T1000 (cell line): ENCODE data around the gene TIGD1.
A peak's percentile ranks its signal among the peaks of the same experiment; 100 is the strongest.

Experiments
- DNase-seq: peaks from one replicate; lab custom pipeline; 2025; ENCODE audit warnings: mixed read lengths; lab: John Stamatoyannopoulos, UW

TIGD1 gene

GRCh38 chr2:232550354-232551249 lies at the start of gene TIGD1, which contains the start of gene EIF4E2:
TSS of gene TIGD1 (minus strand) at chr2:232550557. CDS start at chr2:232549882, 675 bp downstream.
TSS of gene EIF4E2 (plus strand) at chr2:232550689. CDS start at chr2:232550725, 36 bp downstream.
- peak; percentile 89 for DNase-seq

DNA sequence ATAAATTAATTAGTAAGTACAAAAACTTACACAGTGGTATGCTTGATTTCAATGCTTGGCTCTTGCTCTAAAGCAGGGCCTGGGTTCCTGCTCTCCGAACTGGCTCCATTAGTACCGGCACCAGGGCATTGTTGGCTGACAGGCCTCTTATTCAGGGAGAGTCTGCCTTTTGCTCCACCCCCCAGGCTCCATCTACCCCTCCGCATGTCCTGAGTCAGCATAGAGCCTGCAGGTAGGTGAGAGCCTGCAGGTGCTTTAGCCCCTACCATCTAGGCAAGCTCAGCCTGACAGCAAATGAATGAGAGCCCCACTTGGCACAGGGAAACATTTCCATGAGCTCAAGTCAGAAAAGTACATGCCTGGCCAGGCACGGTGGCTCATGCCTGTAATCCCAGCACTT lies 47.9 kb upstream of the TIGD1 start:
- DNase-seq, result no peak

- DNase-seq, result no peak
Measured at GRCh38 chr2:232597362-232598079, 47.2 kb upstream of the TIGD1 start.

DNA sequence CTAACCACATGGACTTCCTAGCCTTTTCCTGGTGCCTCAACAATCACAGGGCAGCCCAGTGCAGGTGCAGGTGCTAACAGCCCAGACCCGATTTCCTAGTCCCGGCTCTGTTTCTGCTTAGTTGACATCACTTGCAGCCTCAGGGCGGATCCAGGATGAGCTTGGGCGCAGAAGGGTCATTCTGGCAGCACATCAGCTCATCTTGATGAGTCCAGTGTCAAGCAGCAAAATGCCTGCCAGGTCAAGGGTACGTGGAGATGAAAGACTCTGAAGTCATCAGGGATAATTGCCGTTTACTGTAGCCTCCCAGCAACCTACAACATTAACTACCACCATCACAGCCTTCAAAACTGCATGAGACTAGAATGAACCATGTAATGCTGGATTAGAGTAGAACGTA lies 43.6 kb upstream of the TIGD1 start:
- DNase-seq, result no peak

- DNase-seq, result peak; percentile 44
Measured at GRCh38 chr2:232592772-232593395, 42.5 kb upstream of the TIGD1 start.

- DNase-seq, result peak; percentile 42
Measured at GRCh38 chr2:232588680-232589585, 38.6 kb upstream of the TIGD1 start.

- DNase-seq, result no peak
Measured at GRCh38 chr2:232588031-232588430, 37.7 kb upstream of the TIGD1 start.

GRCh38 chr2:232587512-232587911 lies 37.2 kb upstream of the TIGD1 start:
- no peak for DNase-seq

DNA sequence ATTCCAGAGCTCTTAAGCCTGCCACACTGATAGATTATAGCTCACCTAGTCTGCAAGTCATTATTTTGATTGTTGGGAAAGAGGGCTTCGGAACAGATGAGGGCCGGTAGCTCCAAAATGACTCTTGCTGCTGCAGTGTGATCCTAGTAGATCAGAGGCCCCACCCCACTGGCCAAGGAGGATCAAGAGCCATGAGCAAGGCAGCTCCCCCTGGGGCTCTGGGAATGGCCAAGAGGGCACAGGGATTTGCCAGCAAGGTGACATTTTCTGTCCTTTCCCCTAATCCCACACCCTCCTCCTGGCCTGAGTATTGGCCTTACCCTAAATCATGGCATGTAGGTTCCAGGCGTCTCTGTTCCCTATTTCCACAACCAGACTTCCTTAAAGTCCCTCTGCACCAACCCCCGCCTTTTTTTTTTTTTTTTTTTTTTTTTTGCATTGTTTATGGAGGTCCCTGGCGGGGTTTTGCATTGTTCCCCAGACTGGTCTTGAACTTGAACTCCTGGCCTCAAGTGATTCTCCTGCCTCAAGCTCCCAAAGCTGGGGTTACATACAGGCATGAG lies 36.7 kb upstream of the TIGD1 start:
- no peak for DNase-seq

GRCh38 chr2:232584238-232584637 lies 33.9 kb upstream of the TIGD1 start:
- DNase-seq, result no peak

- no peak for DNase-seq
Measured at GRCh38 chr2:232581725-232582124, 31.4 kb upstream of the TIGD1 start.

- DNase-seq, result no peak
Measured at GRCh38 chr2:232580648-232580981, 30.3 kb upstream of the TIGD1 start.

DNA sequence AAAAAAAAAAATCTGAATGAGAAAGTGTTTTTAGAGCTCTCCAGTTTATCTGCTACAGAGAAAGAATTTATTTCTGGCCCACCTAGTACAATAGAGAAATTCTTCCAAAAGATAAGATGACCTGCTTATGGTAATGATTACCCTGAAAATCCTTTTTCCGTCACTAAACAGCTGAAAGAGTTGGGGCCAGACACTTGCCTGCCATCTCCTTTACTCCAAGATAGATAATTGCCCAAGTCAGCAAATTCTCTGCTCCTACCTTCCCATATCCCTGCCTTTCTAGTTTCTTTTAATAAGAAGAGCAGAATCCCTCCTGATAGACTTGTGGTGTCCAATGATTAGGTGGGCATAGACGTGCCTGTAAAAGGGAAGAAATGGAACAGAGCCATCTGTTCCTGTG lies 28.3 kb upstream of the TIGD1 start:
- DNase-seq, result no peak

DNA sequence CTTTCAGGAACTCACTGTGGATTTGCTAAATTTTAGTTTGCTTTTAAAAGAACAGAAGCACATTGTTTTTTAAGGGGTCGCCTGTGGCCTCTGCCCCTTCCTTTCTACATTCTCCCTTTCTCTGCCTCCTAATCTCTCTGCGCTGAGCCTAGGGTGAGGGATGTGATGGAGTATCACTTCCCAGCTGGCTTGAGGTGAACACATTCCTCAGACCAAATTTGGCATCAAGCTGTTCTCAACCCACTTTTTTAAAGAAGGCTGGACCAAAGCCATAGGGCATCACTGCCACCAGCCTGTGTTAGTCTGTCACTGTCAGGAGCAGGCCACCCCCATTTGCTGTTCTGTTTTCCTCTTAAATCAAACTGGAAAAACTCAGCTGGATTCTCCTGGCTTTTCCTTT lies 27.5 kb upstream of the TIGD1 start:
- no peak for DNase-seq

- DNase-seq, result no peak
Measured at GRCh38 chr2:232576995-232577394, 26.6 kb upstream of the TIGD1 start.

DNA sequence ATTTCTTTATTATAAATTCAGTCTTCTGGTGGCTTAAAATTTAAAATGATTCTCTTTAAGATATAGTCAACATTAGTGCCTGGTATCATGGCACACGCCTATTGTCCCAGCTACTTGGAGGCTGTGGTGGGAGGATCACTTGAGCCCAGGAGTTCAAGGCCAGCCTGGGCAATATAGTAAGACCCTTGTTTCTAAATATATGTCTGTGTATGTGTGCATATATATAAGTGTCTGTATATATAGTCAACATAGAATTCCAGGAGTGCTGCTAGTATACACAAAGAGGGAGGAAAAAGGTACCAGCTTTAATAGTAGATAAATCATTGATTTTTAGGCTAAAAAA lies 25.0 kb upstream of the TIGD1 start:
- no peak for DNase-seq

GRCh38 chr2:232574674-232575403 lies 24.5 kb upstream of the TIGD1 start:
- no peak for DNase-seq

DNA sequence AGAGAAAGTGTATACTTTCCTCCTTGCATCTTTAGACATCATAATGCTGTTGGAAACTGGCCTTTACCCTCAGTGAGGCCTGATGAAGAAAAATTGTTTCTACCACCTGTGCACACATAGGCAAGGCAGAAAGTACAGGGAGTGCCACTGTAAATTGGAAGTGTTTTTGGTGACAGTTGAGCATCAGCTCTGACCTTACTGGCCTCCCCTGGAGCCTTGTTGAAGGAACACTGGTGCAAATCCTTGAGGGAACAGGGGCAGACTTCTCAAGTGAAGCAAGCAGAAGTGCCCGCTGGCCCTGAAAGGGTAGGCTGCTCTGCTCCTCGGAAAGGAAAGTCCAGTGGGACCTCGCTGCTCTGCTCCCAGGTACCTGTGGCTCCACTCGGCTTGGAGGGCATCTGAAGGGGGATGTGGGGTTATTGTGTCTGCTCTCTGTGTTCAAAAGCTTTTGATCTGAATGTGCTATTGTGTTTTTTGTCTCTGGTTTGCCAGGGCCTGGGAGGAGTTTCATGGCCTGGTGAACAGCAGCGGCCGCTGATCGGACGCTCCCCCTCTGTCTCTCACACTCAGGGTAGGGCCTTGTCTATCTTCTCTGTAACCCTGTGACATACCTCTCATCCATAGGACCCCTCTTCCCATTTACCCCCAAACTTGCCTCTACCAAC lies 23.5 kb upstream of the TIGD1 start:
- DNase-seq, result no peak

DNA sequence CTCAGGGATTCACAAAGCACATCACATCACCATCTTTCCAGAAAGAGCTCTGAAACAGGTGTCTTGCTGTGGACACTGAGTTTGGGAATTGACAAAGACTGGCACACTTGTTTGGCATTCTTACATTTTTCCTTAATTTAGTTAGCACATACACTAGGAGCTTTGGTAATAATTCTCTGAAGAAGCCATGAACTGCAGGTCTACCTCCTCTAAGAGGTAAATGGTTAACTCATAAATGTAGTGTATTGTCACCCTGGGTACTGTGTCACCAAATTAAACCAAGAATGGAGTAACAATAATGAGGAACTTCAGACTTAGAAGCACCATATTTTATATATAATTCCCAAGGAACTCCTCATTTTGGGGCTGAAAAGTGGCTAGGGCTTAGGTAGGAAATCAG lies 22.7 kb upstream of the TIGD1 start:
- DNase-seq, result no peak

DNA sequence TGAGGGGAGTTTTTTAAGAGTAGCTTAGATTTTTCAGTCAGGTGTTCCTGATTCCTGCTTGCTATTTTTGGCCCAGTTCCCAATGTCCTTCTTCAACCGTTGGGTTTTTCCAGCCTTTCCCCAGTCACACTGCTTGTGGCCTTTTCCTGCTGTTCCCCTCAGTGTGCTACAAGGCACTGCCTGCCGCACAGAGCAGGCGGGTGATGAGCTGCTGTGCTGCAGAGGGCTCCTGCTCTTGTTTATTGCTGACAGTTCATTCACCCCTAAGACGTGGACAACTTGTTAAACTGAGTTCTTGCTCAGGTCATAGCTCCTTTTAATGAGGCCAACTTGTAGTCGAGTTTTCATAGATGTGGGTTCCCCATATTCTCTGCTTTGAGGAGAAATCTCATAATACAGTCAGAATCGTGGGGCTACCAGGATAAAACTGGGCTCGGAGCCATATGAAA lies 20.7 kb upstream of the TIGD1 start:
- DNase-seq, result no peak
